Liver (tissue), 3 donors: Measurements from ENCODE around the gene PLEK2.

Experiments
- CTCF ChIP-seq: fragments of 150-350 bp; IDR thresholded peaks from 2 replicates; pipeline ENCODE4 v1.5.1; 2017; ENCODE audit warnings: improper control_type of control experiment, low read depth, low read length; ENCODE audit not compliant: missing input control
- EGR1 ChIP-seq, 2 donors: IDR thresholded peaks; 2 replicates each; pipeline ENCODE4 v1.6.1; 2016 to 2018; ENCODE audit warnings: antibody characterized with exemption in 2 of 2, low read depth in 2 of 2
- JUND ChIP-seq, 2 donors: IDR thresholded peaks; 2 replicates each; pipeline ENCODE4 v1.6.1; 2016; ENCODE audit warnings: antibody characterized with exemption in 2 of 2
- NR2F2 ChIP-seq: IDR thresholded peaks from 2 replicates; pipeline ENCODE4 v1.6.1; 2016; ENCODE audit warnings: antibody characterized with exemption
- RXRA ChIP-seq, 2 donors: IDR thresholded peaks; 2 replicates each; pipeline ENCODE4 v1.6.1; 2017 to 2018; ENCODE audit warnings: antibody characterized with exemption in 2 of 2, mild to moderate bottlenecking in 1 of 2
- SP1 ChIP-seq: IDR thresholded peaks from 2 replicates; pipeline ENCODE4 v1.6.1; 2018; ENCODE audit warnings: antibody characterized with exemption, mild to moderate bottlenecking
- TAF1 ChIP-seq: conservative IDR thresholded peaks from 2 replicates; pipeline ENCODE4 v1.6.1; 2016; ENCODE audit warnings: antibody characterized with exemption, mild to moderate bottlenecking
- TF ChIP-seq, protein P1 (sequence below): IDR thresholded peaks from 2 replicates; pipeline ENCODE4 v1.6.1; 2016; ENCODE audit warnings: antibody characterized with exemption, mild to moderate bottlenecking
- donor health status: healthy.
- donor health status: healthy.

GRCh38 chr14:67444395-67444794 lies 32.4 kb upstream of the PLEK2 start:
- TF ChIP-seq CTCF (no peak), TAF1 (no peak), SP1 (no peak), JUND (IDR thresholded peaks at IDR 0.05) (no peak), RXRA (IDR thresholded peaks at IDR 0.05) (no peak), EGR1 (IDR thresholded peaks at IDR 0.05; ENCODE audit: low read depth in 2 of 2) (no peak), NR2F2 (no peak)
- TF ChIP-seq, protein P1, sequence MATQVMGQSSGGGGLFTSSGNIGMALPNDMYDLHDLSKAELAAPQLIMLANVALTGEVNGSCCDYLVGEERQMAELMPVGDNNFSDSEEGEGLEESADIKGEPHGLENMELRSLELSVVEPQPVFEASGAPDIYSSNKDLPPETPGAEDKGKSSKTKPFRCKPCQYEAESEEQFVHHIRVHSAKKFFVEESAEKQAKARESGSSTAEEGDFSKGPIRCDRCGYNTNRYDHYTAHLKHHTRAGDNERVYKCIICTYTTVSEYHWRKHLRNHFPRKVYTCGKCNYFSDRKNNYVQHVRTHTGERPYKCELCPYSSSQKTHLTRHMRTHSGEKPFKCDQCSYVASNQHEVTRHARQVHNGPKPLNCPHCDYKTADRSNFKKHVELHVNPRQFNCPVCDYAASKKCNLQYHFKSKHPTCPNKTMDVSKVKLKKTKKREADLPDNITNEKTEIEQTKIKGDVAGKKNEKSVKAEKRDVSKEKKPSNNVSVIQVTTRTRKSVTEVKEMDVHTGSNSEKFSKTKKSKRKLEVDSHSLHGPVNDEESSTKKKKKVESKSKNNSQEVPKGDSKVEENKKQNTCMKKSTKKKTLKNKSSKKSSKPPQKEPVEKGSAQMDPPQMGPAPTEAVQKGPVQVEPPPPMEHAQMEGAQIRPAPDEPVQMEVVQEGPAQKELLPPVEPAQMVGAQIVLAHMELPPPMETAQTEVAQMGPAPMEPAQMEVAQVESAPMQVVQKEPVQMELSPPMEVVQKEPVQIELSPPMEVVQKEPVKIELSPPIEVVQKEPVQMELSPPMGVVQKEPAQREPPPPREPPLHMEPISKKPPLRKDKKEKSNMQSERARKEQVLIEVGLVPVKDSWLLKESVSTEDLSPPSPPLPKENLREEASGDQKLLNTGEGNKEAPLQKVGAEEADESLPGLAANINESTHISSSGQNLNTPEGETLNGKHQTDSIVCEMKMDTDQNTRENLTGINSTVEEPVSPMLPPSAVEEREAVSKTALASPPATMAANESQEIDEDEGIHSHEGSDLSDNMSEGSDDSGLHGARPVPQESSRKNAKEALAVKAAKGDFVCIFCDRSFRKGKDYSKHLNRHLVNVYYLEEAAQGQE: no peak
